GM10266 (cell line): ENCODE measurements around the gene MEGF9.
"Not testable (repeated sequence)": the region's sequence is repeated elsewhere in the genome, so short reads cannot be mapped to it uniquely, and the experiment has no call there.

Experiments used
- DNase-seq: peaks from one replicate; pipeline ENCODE4 v3.0.0; 2012; ENCODE audit errors: extremely low spot score
- TF ChIP-seq, protein P1 (sequence below): IDR thresholded peaks from 2 replicates; pipeline ENCODE4 v1.5.1; 2012; ENCODE audit warnings: mild to moderate bottlenecking, low read depth; ENCODE audit not compliant: control insufficient read depth, insufficient read depth; ENCODE audit errors: missing control alignments

MEGF9 gene

DNA sequence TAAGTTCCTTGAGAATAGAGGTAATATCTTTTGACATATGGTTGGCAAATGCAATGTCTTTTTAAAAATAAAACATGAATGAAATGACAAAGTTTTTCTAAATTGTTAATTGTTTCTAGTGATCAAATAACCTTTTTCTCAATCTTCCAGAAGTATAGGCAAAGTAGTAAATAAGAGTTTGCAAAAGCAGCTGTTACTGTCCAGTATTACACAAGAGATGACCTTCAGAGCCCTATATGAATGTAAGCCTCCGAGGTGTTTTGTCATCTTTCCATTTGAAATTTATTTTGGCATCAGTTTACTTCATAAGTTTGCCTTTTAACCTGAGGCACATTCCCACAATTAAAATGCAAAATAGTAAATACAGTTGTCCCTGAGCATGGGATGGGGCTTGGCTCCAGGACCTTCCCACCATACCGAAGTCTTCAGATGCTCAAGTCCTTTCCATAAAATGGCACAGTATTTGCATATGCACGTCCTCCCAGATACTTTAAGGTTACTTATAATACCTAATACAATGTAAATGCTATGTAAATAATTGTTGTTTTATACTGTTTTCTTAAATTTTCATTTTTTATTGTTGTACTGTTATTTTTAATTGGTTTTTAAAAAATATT lies 65.6 kb downstream of the MEGF9 start:
- TF ChIP-seq, protein P1, sequence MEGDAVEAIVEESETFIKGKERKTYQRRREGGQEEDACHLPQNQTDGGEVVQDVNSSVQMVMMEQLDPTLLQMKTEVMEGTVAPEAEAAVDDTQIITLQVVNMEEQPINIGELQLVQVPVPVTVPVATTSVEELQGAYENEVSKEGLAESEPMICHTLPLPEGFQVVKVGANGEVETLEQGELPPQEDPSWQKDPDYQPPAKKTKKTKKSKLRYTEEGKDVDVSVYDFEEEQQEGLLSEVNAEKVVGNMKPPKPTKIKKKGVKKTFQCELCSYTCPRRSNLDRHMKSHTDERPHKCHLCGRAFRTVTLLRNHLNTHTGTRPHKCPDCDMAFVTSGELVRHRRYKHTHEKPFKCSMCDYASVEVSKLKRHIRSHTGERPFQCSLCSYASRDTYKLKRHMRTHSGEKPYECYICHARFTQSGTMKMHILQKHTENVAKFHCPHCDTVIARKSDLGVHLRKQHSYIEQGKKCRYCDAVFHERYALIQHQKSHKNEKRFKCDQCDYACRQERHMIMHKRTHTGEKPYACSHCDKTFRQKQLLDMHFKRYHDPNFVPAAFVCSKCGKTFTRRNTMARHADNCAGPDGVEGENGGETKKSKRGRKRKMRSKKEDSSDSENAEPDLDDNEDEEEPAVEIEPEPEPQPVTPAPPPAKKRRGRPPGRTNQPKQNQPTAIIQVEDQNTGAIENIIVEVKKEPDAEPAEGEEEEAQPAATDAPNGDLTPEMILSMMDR, result no peak
- DNase-seq, result no peak

DNA sequence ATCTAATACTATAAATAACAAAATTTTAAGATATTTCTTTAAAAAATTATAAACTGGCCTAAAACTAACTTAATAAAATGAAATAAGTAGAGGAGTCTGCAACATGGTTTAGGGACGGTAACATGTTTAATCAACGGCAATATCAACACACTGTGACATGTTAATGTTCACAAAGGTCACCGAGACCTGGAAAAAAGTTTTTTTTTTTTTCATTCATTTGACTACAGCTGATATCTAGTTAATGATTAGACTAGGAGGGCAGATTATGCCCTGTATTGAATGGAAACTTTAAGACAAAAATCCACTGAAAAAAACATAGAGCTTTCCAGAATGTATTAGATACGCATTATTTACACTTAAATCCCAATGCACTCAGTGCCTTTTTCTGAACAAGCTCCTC lies 67.3 kb downstream of the MEGF9 start:
- DNase-seq, result no peak
- TF ChIP-seq, protein P1, result no peak

DNA sequence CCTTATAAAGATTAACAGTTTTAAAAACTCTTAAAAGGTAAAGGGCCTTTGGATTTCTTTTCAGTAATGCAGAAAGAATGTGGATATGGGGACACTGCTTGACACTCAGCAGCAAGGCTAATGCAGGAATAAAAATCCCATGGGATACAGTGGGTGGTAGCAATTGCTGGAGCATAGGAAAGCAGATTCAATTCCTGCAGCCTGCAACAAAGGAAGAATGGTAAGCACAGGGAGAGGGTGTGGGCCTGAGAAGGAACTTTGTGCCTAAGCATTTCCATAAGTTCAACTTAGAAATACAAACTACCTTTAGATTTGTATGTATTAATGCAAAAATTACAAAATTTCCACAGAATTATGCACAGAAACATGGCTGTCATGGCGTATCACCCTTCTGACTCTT lies 68.5 kb downstream of the MEGF9 start:
- no peak for DNase-seq
- TF ChIP-seq, protein P1, result no peak

DNA sequence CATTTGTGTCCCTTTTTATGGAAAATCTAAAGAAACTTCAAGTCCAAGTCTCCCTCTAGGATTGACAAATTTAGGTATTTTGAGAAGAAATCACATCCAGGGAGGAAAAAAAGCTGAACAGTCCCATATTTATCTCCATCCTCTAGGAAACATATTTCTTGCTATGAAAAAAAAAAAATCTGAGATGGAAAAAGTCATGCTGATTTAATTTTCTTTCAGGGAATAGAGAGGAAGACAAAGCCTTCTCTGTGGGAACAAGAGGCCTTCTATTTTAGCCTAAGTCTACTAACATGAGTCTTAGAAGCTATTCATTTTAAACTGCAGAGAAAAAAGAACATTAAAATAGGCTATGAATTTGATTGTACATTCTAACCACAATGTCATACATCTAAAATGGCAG lies 71.2 kb downstream of the MEGF9 start:
- DNase-seq, result no peak
- TF ChIP-seq, protein P1, result no peak

DNA sequence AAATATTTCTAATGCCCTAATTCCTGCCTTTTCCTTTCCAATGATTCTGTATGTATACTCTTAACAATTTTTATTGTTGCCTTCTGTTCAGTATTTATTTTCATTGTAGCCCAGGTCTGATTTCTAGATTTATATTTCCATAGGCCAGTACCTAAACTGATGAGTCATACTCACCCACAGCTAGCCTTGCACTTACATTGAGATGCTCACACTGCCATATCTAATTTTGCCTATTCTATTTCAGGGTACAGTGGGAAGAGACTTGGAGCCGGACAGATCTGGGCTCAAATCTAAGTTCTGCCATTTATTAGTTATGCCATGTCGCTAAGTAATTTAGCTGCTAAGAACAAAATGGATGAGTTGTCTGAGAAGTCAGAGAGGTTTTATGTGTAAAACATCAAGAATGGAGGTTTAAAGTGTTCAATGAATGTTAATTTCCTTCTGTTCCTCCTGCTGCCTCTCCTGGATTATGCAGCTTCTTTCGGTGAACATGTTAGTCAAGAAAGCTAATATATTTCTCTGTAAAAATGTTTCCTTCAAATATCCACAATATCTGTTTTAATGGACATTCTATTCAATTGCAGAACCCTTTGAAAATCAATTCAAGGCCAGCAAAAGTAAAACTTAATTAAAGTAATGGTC lies 72.0 kb downstream of the MEGF9 start:
- no peak for DNase-seq
- TF ChIP-seq, protein P1, result no peak

DNA sequence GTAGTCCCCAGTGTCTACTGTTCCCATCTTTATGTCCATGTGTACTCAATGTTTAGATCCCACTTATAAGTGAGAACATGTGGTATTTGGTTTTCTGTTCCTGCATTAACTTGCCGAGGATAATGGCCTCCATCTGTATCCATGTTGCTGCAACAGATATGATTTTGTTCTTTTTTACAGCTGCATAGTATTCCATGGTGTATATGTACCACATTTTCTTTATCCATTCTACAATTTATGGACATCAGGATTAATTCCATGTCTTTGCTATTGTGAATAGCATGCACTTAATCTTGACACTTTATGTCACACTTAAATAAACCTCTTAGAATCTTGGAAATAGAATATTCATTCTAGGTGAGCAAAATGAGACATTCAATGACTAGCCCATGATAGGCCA lies 73.4 kb downstream of the MEGF9 start:
- not testable (repeated sequence) for DNase-seq

DNA sequence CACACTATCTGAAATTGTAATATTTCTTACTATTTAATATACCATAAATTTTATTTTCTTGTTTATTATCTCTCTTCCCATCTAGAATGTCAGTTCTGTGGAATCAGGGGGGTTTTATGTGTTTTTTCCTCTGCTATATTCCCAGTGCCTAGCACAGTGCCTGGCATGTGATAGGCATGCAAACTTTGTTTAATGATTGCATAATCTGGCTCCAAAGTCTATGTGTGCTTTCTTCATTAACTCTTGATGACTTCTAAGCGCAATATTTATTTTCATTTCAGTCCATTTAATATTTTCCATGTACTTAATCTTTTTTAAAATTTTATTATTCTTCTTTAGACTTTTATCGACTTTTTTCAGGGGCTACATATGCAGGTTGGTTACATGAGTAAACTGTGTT lies 73.9 kb downstream of the MEGF9 start:
- DNase-seq, result no peak
- TF ChIP-seq, protein P1, result no peak
